Measurements from ENCODE around the gene WT1. TPM values are rescaled to one million over a fixed set of nuclear protein-coding genes. Genes with fewer than 3 reads are reported as not detected.

Gene WT1
- total and polyA plus RNA-seq, 2 experiments from 2014 or later: 3.0 to 5.0 TPM

DNA sequence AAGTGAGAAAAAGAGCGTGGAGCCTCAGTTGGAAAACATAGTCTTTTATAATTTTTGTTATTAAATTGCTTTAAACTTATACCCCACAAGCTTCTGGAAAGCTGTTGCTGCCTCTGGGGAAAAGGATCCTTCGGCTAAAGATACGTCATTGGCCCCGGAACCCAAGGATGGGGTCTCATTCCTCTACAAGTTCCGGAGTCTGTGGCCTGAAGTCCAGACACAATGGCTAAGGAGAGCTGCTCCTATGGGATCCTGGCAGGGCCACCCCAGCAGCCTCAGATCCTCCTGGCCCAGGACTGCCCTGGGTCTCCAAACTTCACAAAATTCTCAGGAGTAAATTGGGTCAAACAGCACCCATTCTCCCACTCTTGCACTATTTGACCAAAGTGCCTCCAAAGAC is 5.9 kb downstream of the WT1 start:
- Histone ChIP-seq H3K9me3 (ENCODE audit: low read depth) (no peaks in the 10 kb centered on the region), H3K4me3 (no peak overlapping the region), H3K4me1 (ENCODE audit: low read depth) (no peaks in the 10 kb centered on the region), H3K36me3 (no peaks in the 10 kb centered on the region), H3K27ac (no peak overlapping the region), H3K27me3 (peaks cover 100% of the 10 kb centered on the region)
- TF ChIP-seq, protein P1, sequence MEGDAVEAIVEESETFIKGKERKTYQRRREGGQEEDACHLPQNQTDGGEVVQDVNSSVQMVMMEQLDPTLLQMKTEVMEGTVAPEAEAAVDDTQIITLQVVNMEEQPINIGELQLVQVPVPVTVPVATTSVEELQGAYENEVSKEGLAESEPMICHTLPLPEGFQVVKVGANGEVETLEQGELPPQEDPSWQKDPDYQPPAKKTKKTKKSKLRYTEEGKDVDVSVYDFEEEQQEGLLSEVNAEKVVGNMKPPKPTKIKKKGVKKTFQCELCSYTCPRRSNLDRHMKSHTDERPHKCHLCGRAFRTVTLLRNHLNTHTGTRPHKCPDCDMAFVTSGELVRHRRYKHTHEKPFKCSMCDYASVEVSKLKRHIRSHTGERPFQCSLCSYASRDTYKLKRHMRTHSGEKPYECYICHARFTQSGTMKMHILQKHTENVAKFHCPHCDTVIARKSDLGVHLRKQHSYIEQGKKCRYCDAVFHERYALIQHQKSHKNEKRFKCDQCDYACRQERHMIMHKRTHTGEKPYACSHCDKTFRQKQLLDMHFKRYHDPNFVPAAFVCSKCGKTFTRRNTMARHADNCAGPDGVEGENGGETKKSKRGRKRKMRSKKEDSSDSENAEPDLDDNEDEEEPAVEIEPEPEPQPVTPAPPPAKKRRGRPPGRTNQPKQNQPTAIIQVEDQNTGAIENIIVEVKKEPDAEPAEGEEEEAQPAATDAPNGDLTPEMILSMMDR (IDR thresholded peaks at IDR 0.05; ENCODE audit: low read depth, low read length): no peak
- no peak for DNase-seq (ENCODE audit: low read depth in 1 of 2, low spot score in 1 of 2)

DNA sequence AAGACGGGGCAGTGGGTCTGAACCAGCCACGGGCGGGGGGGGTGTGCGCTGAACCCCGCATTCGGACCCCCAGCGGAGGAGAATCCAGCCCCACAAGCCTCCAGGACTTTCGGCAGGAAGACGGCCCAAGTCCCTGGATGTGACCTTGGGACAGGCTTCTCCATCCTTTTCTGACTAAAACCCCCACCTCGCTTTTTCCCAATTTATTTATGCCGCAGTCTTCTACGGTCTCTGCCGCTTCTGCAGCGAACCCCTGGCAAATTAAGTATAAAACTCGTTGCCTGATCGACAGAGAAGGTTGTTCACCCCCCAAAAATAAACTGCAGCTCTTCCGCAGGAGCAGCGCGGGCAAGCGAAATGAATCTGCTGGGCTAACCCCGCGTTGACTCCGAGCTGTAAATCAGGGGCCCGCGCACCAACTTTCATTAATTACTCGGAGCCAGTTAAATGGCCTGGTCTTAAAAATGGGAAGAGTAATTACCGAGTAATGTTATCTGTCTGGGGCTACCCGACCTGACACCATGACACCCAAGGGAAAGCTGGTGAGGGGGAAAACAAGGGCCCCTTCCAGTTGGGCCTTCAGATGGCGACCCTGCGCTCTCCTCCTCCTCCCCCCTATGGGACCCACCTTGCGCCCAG is 6.6 kb downstream of the WT1 start:
- H3K36me3 ChIP-seq: no peaks in the 10 kb centered on the region
- no peak for DNase-seq (ENCODE audit: low read depth in 1 of 2, low spot score in 1 of 2)

DNA sequence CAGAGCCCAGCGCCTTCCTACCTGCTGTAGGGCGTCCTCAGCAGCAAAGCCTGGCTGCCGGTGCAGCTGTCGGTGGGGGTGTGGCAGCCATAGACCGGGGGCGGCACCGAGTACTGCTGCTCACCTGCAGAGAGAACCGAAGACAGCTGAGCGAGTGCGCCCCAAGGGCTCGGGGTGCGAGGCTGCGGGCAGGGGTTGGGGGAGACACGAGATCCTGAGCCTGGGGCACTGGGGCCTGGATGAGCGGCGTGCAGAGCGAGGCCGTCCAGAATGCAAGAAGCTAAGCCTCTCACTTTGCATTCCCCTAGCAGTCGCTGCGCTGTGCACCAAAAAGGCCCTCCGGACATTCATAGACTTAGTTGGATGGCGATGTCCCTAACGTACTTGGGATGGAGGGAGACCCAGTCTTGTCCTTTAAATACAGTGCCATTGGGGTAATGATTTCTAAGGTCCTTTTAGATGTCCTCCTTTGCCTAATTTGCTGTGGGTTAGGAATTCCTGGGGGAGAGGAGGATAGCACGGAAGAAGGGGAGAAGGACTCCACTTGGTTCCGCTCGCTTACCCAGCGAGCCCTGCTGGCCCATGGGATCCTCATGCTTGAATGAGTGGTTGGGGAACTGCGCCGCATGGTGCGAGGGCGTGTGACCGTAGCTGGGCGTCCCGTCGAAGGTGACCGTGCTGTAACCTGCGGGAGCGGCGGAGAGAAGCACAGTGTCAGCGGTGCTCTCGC is 7.2 kb downstream of the WT1 start:
- no peaks in the 10 kb centered on the region for H3K4me1 ChIP-seq (ENCODE audit: low read depth)
- no peak overlapping the region for H3K27ac ChIP-seq
- H3K9me3 ChIP-seq (ENCODE audit: low read depth): no peaks in the 10 kb centered on the region
- no peak for DNase-seq (ENCODE audit: low read depth in 1 of 2, low spot score in 1 of 2)
- H3K4me3 ChIP-seq: no peak overlapping the region
- peaks cover 100% of the 10 kb centered on the region for H3K27me3 ChIP-seq
- TF ChIP-seq, protein P1 (IDR thresholded peaks at IDR 0.05; ENCODE audit: low read depth, low read length): no peak
- H3K36me3 ChIP-seq: no peaks in the 10 kb centered on the region

More for the DNA sequence above, 6.6 kb downstream of the WT1 start:
- peaks cover 100% of the 10 kb centered on the region for H3K27me3 ChIP-seq
- TF ChIP-seq, protein P1 (IDR thresholded peaks at IDR 0.05; ENCODE audit: low read depth, low read length): no peak
- H3K4me3 ChIP-seq: no peak overlapping the region
- no peaks in the 10 kb centered on the region for H3K4me1 ChIP-seq (ENCODE audit: low read depth)
- no peaks in the 10 kb centered on the region for H3K9me3 ChIP-seq (ENCODE audit: low read depth)
- H3K27ac ChIP-seq: no peak overlapping the region

DNA sequence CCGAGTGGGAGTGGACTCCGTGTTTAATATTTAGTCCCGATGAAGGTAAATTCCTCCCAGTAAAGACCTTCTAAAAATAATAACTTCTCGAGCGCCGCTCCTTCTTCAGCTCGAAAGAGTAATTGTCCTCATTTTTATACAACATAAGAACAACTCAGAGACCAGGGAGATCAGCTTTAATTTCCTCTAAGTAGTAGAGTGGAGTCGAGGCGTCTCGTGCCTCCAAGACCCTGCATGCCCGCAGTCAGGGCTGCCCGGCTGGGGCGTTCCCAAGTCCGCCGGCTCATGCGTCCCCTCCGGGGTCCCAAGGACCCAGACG is 7.8 kb downstream of the WT1 start:
- Histone ChIP-seq H3K27ac (no peak overlapping the region), H3K27me3 (peaks cover 100% of the 10 kb centered on the region), H3K4me1 (ENCODE audit: low read depth) (no peaks in the 10 kb centered on the region), H3K9me3 (ENCODE audit: low read depth) (no peaks in the 10 kb centered on the region), H3K36me3 (no peaks in the 10 kb centered on the region), H3K4me3 (no peak overlapping the region)
- no peak for DNase-seq (ENCODE audit: low read depth in 1 of 2, low spot score in 1 of 2)
- TF ChIP-seq, protein P1 (IDR thresholded peaks at IDR 0.05; ENCODE audit: low read depth, low read length): no peak

DNA sequence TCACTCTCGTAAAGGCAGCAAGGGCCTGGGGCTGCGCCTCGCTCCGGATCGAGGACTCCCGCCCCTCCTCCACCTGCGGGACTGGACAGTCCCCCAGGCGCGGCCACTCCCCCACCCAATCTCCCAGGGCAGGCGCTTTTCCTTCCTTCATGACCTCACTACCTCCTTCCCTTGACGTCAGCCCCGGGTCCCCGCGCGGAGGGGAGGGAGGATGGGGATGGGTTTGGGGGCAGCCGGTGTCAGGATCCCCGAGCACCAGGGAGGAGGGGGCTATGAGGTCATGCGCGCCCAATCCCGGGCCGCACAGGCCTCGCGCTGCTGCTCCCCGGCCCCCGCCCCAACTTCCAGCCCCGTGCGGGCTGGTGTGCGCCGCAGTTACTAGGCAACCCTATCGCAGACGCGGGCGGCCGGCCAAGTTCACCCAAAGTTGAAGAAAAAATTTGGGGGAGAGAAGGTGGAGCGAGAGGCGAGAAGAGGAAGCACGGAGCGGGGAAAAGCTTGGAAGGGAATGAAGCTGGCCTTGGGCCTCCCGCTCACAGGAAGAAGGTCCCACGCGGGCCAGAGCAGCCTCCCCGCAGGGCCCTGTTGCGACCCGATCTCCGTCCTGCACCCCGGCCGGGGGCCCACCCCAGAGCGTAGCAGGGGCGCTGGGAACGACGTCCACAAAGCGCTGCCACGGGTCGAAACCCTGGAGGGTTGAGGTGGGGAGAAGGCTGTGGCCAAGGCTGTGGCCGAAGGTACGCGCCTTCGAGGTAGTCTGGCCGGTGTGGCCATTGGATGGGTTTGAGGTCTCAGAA is 8.3 kb downstream of the WT1 start:
- TF ChIP-seq, protein P1 (IDR thresholded peaks at IDR 0.05; ENCODE audit: low read depth, low read length): no peak
- no peaks in the 10 kb centered on the region for H3K9me3 ChIP-seq (ENCODE audit: low read depth)
- H3K4me1 ChIP-seq (ENCODE audit: low read depth): no peaks in the 10 kb centered on the region
- H3K36me3 ChIP-seq: no peaks in the 10 kb centered on the region
- DNase-seq (ENCODE audit: low read depth in 1 of 2, low spot score in 1 of 2): peak; percentile 45 to 90
- H3K27me3 ChIP-seq: peaks cover 100% of the 10 kb centered on the region
- H3K4me3 ChIP-seq: peak overlapping the region; percentile 29
- H3K27ac ChIP-seq: no peak overlapping the region

Data from cardiac muscle cell (in vitro differentiated cells and primary cell).